ENCODE measurements around the gene DLEC1.

DNA sequence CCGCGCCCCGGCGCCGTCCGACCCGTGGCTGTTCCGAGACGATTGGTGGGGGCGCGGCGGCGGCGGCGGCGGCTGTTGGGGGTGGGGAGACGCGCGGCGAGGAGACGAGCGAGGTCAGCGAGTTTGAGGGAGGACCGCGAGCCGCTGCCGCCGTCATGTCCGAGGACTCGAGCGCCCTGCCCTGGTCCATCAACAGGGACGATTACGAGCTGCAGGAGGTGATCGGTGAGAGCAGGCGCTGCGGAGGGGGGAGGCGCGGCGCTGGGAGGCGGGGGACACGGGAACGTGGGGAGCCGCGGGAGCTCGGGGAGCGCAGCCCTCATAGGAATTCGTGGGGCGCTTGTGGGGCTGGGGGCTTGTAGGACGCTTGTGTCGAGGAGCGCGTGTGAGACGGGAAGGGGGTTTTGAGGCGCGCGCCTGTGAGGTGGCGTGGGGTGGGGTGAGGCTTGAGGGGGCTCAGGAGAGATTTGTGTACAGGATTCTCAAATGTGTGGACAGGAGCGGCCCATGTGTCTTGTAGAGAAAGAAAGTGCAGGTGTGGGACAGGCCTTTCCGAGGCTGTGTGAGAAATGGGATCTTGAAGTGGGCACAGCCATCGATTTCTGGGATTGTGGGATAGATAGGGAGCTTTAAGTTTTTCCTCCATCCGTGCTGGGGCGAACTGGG, 126.8 kb downstream of the DLEC1 start:
- TF ChIP-seq, protein P1, sequence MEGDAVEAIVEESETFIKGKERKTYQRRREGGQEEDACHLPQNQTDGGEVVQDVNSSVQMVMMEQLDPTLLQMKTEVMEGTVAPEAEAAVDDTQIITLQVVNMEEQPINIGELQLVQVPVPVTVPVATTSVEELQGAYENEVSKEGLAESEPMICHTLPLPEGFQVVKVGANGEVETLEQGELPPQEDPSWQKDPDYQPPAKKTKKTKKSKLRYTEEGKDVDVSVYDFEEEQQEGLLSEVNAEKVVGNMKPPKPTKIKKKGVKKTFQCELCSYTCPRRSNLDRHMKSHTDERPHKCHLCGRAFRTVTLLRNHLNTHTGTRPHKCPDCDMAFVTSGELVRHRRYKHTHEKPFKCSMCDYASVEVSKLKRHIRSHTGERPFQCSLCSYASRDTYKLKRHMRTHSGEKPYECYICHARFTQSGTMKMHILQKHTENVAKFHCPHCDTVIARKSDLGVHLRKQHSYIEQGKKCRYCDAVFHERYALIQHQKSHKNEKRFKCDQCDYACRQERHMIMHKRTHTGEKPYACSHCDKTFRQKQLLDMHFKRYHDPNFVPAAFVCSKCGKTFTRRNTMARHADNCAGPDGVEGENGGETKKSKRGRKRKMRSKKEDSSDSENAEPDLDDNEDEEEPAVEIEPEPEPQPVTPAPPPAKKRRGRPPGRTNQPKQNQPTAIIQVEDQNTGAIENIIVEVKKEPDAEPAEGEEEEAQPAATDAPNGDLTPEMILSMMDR (IDR thresholded peaks at IDR 0.05) = no peak
- no peak for TF ChIP-seq ESRRA (IDR thresholded peaks at IDR 0.05; ENCODE audit: borderline replicate concordance, low read length)
- TF ChIP-seq CHD2 (IDR thresholded peaks at IDR 0.05; ENCODE audit: low read length, partially characterized antibody) = no peak
- TF ChIP-seq PHF8 (IDR thresholded peaks at IDR 0.05; ENCODE audit: borderline replicate concordance, low read depth) = peak; percentile 43; the same call in 1 of the 2 replicates
- TF ChIP-seq, protein P2, sequence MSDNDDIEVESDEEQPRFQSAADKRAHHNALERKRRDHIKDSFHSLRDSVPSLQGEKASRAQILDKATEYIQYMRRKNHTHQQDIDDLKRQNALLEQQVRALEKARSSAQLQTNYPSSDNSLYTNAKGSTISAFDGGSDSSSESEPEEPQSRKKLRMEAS (IDR thresholded peaks at IDR 0.05) = no peak
- TF ChIP-seq POLR2A (IDR thresholded peaks at IDR 0.05; ENCODE audit: low read length) = no peak
- TF ChIP-seq EP300 (IDR thresholded peaks at IDR 0.05) = no peak
- TF ChIP-seq, protein P3, sequence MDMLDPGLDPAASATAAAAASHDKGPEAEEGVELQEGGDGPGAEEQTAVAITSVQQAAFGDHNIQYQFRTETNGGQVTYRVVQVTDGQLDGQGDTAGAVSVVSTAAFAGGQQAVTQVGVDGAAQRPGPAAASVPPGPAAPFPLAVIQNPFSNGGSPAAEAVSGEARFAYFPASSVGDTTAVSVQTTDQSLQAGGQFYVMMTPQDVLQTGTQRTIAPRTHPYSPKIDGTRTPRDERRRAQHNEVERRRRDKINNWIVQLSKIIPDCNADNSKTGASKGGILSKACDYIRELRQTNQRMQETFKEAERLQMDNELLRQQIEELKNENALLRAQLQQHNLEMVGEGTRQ (IDR thresholded peaks at IDR 0.05) = no peak
- no peak for TF ChIP-seq CHD4 (IDR thresholded peaks at IDR 0.05; ENCODE audit: borderline replicate concordance)
- no peak for TF ChIP-seq FOSL2 (IDR thresholded peaks at IDR 0.05)
- TF ChIP-seq FOSL2 (CRISPR knock-in tag; IDR thresholded peaks at IDR 0.05) = no peak
- TF ChIP-seq RFX5 (IDR thresholded peaks at IDR 0.05) = no peak

Data from A549 (cell line).